Measurements from ENCODE around the gene ZNF608.
A peak's percentile ranks its signal among the peaks of the same experiment; 100 is the strongest.

ZNF608 gene

GRCh38 chr5:124706729-124707361, 39.6 kb downstream of the ZNF608 start:
- TF ChIP-seq CTCF (conservative IDR thresholded peaks at IDR 0.05; ENCODE audit: low read depth, low read length): no peak
- DNase-seq (ENCODE audit: low read depth): no peak

GRCh38 chr5:124706051-124706450, 40.4 kb downstream of the ZNF608 start:
- TF ChIP-seq CTCF (conservative IDR thresholded peaks at IDR 0.05; ENCODE audit: low read depth, low read length): no peak
- no peak overlapping the region for H3K4me3 ChIP-seq (ENCODE audit: low read length)
- no peak for DNase-seq (ENCODE audit: low read depth)

More at GRCh38 chr5:124706729-124707361, 39.6 kb downstream of the ZNF608 start:
- no peak overlapping the region for H3K4me3 ChIP-seq (ENCODE audit: low read length)

- no peak for TF ChIP-seq CTCF (conservative IDR thresholded peaks at IDR 0.05; ENCODE audit: low read depth, low read length)
- no peak overlapping the region for H3K4me3 ChIP-seq (ENCODE audit: low read length)
- no peak for DNase-seq (ENCODE audit: low read depth)
These were observed 40.9 kb downstream of the ZNF608 start for GRCh38 chr5:124705577-124705976.

- peak; percentile 37 for DNase-seq (ENCODE audit: low read depth)
- no peak for TF ChIP-seq CTCF (conservative IDR thresholded peaks at IDR 0.05; ENCODE audit: low read depth, low read length)
- H3K4me3 ChIP-seq (ENCODE audit: low read length): no peak overlapping the region
These were observed 41.7 kb downstream of the ZNF608 start for GRCh38 chr5:124704594-124705284.

GRCh38 chr5:124703995-124704394, 42.4 kb downstream of the ZNF608 start:
- TF ChIP-seq CTCF (conservative IDR thresholded peaks at IDR 0.05; ENCODE audit: low read depth, low read length): no peak
- no peak for DNase-seq (ENCODE audit: low read depth)
- H3K4me3 ChIP-seq (ENCODE audit: low read length): no peak overlapping the region

- no peak for TF ChIP-seq CTCF (conservative IDR thresholded peaks at IDR 0.05; ENCODE audit: low read depth, low read length)
- no peak for DNase-seq (ENCODE audit: low read depth)
- H3K4me3 ChIP-seq (ENCODE audit: low read length): no peak overlapping the region
These were observed 43.9 kb downstream of the ZNF608 start for GRCh38 chr5:124702525-124702924.

- DNase-seq (ENCODE audit: low read depth): no peak
- no peak for TF ChIP-seq CTCF (conservative IDR thresholded peaks at IDR 0.05; ENCODE audit: low read depth, low read length)
- no peak overlapping the region for H3K4me3 ChIP-seq (ENCODE audit: low read length)
These were observed 44.5 kb downstream of the ZNF608 start for GRCh38 chr5:124701873-124702425.

Measured in retinal pigment epithelial cell (primary cell).